ENCODE measurements around the gene B3GNT9.

GRCh38 chr16:67194260-67194659, 43.5 kb upstream of the B3GNT9 start:
- no peak for TF ChIP-seq CTCF (IDR thresholded peaks at IDR 0.05)
- TF ChIP-seq POLR2AphosphoS5 (IDR thresholded peaks at IDR 0.05; ENCODE audit: low read depth, low read length): no peak
- TF ChIP-seq JUND (IDR thresholded peaks at IDR 0.05): no peak
- TF ChIP-seq USF2 (IDR thresholded peaks at IDR 0.05; ENCODE audit: borderline replicate concordance, low read depth, low read length): no peak
- TF ChIP-seq FOXM1 (IDR thresholded peaks at IDR 0.05; ENCODE audit: low read depth): no peak
- TF ChIP-seq, protein P1, sequence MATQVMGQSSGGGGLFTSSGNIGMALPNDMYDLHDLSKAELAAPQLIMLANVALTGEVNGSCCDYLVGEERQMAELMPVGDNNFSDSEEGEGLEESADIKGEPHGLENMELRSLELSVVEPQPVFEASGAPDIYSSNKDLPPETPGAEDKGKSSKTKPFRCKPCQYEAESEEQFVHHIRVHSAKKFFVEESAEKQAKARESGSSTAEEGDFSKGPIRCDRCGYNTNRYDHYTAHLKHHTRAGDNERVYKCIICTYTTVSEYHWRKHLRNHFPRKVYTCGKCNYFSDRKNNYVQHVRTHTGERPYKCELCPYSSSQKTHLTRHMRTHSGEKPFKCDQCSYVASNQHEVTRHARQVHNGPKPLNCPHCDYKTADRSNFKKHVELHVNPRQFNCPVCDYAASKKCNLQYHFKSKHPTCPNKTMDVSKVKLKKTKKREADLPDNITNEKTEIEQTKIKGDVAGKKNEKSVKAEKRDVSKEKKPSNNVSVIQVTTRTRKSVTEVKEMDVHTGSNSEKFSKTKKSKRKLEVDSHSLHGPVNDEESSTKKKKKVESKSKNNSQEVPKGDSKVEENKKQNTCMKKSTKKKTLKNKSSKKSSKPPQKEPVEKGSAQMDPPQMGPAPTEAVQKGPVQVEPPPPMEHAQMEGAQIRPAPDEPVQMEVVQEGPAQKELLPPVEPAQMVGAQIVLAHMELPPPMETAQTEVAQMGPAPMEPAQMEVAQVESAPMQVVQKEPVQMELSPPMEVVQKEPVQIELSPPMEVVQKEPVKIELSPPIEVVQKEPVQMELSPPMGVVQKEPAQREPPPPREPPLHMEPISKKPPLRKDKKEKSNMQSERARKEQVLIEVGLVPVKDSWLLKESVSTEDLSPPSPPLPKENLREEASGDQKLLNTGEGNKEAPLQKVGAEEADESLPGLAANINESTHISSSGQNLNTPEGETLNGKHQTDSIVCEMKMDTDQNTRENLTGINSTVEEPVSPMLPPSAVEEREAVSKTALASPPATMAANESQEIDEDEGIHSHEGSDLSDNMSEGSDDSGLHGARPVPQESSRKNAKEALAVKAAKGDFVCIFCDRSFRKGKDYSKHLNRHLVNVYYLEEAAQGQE (IDR thresholded peaks at IDR 0.05; ENCODE audit: low read depth, low read length): no peak
- TF ChIP-seq, protein P2, sequence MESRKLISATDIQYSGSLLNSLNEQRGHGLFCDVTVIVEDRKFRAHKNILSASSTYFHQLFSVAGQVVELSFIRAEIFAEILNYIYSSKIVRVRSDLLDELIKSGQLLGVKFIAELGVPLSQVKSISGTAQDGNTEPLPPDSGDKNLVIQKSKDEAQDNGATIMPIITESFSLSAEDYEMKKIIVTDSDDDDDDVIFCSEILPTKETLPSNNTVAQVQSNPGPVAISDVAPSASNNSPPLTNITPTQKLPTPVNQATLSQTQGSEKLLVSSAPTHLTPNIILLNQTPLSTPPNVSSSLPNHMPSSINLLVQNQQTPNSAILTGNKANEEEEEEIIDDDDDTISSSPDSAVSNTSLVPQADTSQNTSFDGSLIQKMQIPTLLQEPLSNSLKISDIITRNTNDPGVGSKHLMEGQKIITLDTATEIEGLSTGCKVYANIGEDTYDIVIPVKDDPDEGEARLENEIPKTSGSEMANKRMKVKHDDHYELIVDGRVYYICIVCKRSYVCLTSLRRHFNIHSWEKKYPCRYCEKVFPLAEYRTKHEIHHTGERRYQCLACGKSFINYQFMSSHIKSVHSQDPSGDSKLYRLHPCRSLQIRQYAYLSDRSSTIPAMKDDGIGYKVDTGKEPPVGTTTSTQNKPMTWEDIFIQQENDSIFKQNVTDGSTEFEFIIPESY (IDR thresholded peaks at IDR 0.05; ENCODE audit: borderline replicate concordance, low read depth): no peak
- TF ChIP-seq MAX (IDR thresholded peaks at IDR 0.05; ENCODE audit: low read depth): no peak
- TF ChIP-seq TAF1 (IDR thresholded peaks at IDR 0.05; ENCODE audit: borderline replicate concordance, low read depth, low read length): no peak
- TF ChIP-seq GABPA (IDR thresholded peaks at IDR 0.05; ENCODE audit: low read depth): no peak

All from SK-N-SH (cell line).